Fibroblast of skin of back (primary cell): ENCODE results near the gene SHISAL1.

Source experiments
- DNase-seq: peaks from one replicate; pipeline ENCODE4 v3.0.0-alpha.2; 2013

The SHISAL1 gene

DNA sequence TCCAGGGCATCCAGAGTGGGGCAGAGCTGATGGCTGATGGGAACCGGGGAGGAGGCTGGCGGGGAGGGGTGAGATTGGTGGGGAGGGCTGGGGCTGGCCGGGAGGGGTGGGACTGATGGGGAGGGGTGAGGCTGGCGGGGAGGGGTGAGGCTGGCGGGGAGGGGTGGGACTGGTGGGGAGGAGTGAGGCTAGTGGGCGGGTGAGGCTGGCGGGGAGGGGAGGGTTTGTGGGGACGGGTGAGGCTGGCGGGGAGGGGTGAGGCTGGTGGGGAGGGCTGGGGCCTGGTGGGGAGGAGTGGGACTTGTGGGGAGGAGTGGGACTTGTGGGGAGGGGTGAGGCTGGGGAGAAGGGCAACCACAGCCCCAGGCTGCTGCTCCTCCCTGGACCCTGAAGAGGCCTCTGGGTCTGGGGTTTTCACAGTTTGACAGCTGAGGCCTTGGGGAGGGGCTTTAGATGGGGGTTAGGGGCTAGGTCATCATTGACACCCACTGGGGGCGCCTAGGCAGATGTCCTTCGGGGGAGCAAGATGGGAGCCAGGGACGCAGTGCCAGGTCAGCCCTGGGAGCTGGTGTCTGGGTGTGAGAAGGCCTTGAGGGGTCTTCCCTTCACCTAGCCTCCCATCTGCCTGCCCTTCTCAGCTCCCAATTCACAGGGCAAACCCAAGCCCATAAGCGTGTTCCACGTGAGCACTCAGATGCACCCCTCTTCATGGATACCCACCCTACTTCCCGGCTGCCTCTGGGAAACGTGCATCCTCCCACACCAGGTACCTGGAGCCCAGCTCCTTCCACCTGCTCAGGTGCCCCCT lies 105.4 kb downstream of the SHISAL1 start:
- DNase-seq: no peak

DNA sequence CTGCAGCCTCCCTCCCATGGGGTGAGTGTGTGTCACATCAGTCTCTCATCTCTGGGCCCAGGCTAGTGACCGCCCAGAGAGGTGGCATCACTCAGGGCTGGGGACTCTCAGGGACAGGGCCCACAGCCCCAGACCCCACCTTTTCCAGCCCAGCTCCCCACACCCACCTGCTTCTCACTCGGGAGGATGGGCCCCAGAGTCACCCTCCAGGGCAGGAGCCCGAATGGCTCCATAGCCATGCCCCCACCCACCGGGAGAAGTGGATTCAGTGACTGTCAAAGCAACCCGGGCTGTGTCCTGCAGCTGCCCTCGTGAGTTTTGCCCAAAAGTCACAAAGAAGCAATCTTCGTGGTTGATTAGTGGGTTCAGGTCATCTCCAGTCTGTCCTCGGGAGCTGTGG lies 106.1 kb downstream of the SHISAL1 start:
- DNase-seq: no peak

DNA sequence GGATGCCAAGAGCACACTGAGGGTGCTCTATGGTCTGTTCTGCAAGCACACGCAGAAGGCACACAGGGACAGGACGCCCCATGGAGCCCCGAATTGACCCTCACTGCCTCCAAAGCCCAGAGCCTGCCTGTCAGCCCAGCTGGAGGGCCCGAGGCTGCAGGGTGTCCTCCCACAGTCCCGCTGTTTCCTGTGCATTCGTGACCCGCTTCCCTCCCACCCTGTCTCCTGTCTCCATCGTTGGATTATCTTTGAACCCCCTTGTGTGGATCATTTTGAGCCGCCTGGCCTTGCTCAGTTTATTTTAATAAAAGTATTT lies 106.5 kb downstream of the SHISAL1 start:
- no peak for DNase-seq

DNA sequence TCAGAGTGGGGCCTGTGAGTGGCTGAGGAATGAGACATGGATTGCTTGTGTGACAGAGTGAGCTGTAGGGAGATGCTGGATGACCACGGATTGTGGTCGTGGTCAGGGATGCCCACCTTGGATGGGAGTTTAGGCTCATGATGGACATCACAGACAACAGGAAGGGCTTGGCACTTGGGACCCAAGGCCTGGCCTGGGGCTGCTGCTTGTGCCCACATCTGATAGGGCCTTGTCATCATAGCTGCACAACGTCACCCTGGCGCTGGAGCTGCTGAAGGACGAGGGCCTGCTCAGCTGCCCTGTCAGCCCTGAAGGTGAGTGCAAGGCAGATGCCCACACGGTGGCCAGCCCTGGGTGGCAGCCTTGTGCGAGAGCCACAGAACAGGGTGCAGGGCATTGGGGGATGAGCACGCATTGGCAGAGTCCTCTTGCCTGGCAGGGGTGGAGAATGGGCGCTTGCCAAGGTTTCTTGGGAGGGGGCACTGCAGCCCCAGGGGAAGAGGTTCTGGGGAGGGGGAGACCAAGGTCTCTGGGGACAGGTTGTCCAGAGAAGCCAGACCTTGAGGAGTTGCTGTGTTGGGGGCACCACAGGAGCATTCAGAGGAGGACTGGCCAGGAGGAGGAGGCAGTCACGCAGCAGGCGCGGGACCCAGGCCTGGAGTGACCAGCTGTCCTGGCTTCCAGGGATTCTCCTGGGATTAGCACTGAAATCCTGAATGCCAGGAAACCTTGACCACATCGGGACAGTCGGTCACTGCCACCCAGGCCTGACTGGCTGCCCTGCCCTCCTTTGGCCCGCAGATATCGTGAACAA lies 107.0 kb downstream of the SHISAL1 start:
- DNase-seq: no peak

DNA sequence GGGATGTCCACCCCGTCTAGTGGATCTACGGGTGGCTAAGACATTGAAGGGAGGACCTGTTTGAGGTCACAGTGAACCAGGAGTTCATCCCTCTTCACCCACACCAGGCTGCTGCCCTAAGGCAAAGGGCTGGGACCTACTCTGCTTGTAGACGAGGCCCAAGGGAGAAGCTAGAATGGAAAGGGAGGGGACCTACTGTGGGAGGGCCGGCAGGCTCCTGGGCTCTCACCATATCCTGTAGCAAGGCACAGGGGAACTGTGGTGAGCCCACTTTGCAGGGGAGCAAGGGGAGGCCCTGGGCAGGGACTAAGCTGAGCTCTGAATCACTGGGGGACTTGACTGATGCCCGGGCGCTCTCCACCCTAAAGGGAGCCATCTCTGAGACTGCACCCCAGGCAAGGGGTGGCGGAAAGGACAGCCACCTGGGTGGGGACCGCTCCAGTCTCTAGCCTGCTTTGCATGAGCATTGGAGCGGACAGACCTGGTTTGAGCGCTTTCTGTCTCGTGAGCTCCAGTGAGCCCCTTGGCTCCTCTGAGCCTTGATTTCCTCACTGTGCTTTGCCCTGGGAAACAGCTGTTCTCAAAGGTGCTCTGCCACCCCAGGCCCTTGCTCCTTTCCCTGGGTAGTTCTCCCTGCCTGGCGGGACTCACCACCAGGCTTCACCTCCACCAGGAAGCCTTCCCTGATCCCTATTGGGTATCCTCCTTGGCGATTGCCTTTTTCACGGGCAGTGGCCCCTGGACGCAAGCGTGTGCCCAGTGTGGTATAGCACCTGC lies 107.8 kb downstream of the SHISAL1 start:
- no peak for DNase-seq

DNA sequence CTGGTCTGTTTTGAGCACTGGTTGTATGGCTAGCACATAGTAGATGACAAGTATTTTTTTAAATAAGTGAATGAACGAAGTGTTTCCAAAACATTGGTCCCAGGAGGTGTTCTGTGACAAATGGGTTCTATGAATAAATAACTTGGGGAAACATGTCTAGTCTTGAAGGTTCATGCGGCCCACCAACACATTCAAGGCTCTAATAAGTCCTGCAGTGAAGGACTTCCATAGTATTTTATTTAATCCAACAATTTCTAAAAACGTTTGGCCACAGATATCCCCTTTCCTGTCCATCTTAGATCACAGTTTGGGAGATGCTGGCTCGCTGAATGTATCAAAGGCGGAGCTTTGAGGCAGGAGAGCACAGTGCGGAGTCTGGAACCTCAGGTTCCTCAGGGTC lies 109.5 kb downstream of the SHISAL1 start:
- no peak for DNase-seq

DNA sequence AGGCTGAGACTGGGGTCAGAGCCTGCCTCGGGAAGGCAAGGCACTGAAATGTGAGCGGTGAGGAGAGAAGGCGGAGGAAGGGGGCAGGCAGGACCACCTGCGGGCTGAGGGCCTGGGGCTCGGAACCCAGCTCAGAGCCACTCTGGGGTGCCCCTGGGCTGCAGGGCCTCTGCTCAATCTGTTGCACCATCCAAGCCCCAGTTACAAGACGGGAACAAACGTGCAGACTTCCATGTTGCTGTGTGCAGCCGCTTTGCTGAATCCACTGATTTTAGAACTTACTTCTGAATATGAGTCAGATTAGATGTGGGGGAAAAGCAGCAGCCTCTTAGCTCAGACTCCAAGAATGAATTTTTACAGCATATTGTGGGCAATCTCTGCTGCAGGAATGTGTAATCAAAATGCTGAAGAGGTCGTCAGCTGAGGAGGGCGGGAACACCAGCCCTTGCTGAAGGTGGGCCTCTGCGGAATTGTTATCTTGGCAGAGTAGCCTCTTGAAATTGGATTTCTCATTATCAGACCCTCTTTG lies 110.4 kb downstream of the SHISAL1 start:
- peak; percentile 77 for DNase-seq

DNA sequence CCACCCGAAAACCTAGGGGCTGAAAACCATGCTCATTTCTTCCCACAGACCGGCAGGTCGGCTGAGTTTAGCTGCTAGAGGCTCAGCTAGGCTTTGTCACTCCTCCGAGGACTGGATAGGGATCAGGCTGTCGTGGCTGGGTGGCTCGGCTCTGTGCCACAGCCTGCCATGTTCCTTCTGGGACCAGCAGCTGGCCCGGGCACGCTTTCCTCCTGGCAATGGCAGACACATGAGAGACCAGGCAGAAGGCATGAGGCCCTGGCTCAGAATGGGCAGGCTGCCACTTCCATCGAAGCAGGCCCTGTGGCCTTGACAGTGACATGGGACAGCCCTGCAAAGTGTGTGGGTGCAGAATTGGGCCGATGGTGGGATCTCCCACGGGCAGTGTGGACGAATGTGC lies 111.1 kb downstream of the SHISAL1 start:
- DNase-seq: no peak

DNA sequence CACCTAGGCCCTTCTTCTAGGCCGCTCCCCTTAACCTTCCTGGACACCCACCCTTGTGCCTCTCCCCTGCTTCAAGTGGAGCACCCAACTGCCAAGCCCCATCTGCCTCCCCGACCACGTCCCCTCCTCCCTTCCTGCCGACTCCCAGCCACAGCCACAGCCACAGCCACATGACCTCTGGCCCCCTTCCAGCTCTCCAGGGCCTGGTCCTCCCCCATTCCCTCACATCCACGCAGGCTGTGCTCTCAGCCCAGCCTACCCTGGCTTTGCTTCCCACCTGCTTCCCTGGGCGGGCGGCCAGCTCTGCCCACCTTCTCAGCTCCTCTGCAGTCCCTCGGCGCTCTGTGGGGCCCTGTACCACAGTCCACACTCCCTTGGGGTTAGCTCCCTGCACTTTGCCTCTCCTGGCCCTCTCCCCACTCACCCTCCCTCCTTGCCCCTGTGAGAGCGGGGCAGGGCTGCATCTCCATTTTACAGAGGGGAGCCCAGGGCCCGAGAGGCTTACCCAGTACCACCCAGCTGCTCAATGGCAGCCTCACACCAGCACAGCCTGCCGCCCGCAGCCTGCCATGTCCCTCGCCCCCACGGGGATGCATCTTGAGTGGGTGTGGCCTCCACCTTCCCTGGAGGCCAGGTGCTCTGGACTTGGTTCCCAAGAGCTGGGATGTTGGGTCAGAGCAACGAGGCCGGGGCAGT lies 111.7 kb downstream of the SHISAL1 start:
- DNase-seq: no peak

DNA sequence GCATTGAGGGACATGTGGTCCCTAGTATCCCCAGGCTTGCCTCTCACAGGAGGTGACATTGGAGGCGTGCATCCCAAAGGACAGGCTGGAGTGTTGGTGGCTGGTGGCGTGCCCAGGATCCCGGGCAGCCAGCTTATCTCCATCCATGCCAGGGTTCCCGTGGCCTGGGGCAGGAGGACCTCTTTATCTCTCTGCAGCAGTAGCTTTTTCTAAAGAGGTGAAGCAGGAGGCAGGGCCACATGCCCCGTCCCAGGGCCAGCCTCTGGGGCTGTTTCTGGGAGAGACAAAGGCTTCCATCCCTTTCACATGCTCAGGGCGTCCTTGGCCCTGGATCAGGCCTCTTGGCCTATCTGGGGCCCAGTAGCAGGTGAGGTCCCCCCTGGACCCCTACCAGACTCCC lies 112.3 kb downstream of the SHISAL1 start:
- DNase-seq: no peak

DNA sequence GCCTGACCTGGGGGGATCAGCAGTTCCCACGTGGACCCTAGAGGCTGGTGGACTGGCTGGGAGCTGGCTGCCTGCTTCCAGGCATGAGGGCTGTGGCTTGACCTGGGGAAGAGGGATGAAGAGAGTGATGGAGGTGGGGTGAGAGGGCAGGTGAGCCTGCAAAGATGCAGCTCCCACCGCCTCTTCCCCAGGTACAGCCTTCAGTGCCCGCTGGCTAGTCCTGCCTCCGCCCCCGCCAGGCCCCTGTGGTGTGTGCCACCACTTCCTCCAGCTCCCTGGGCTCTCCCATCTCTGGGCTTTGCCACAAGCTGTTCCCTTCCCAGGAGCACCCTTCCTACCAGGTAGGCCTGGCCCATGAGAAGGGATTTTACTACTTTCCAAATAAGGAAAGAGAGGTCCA lies 112.9 kb downstream of the SHISAL1 start:
- no peak for DNase-seq

DNA sequence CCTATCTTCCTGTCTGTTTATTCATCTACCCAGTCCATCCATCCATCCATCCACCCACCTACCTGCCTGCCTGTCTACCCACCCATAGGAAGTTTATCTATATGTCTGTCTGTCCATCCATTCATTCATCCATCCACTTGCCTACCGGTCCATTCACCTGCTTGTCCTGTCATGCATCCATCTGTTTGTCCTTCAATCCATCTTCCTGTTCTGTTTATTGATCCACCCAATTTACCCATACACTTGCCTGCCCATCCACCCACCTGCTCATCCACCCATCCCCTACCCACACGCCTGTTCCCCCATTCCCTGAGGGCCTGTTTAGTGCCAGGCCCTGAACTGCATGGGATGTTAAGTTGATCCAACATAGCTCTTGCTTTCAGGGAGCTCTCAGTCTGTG lies 113.6 kb downstream of the SHISAL1 start:
- no peak for DNase-seq

DNA sequence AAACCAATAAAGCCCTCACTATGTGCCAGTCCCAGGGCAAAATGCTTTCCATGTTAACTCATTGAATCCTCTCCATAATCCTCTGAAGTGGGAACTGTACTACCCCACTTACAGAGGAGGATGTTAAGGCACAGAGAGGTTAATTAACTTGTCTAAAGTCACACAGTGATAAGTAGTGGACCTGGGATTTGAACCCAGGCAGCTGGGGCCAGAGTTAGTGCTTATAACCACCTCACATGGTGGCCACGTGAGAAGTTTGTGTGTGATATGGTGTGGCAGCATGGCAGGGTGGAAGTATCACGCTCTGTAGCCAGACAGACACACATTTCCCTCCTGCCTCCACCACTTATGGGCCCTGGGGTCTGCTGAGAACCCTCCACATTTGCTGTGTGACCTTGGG lies 115.5 kb downstream of the SHISAL1 start:
- DNase-seq: no peak

DNA sequence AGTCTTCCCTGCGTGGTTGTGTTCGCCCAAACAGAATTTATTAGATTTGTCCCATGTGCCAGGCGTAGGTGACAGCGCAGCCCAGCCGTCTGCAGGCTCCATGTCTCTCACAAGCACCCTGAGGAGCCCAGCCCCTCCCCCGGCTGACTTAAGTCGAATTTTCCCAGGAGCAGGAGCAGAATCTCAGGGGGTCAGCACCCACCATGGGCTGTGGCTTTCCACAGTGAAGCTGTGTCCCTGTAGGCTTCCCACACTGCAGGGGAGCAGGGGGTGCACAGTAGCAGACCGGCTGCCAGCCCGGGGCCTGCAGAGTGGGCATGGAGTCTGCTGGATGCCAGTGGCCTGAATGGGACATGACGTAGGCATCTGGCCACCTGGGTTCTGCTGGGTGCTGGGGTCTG lies 116.0 kb downstream of the SHISAL1 start:
- no peak for DNase-seq

DNA sequence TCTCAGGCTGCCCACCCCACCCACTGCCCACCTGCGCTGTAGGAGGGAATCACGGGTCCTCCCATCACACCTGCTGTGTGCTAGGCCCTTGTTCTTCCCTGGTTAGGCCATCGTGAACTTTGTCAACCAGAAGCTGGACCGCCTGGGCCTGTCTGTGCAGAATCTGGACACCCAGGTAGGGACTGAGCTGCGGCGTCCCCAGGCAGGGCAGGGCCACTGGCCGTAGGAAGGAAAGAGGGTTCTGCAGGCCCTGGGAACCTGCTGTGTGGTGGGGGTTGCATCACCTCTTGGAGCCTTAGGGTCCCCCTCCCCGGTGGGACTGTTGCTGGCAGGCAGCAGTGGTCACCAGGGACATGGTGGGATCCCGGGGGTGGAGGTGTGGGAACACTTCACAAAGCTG lies 116.5 kb downstream of the SHISAL1 start:
- no peak for DNase-seq

DNA sequence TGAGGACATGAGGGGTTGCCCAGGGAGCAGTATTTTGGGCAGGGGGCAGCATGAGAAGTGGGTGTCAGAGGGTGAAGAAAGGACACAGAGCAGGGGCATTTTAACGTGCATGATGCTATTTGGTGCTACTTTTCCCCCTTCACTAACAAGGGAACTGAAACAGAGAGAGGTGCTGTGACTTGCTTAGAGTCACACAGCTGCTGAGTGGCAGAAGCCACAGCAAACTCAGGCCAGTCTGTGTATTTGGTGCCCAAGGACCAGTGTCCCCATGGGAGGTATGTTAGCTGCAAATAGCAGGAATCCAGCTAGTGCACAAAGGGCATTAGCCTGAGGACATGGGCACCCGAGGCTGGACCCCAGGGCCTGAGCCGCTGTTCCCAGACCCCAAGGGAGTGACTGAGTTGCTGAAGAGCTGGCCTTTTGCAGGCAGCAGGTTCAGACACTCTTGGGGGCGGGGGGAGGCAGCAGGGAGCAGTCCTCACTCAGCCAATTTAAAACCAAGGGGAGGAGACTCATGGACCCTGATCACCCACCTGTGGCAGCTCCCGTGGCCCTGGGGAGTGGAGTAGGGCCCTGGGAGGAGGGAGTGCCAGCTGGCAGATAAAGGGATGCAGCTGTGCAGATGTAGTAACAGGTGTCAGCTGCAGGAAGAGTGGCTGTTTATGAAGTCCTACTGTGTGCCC lies 117.4 kb downstream of the SHISAL1 start:
- no peak for DNase-seq

DNA sequence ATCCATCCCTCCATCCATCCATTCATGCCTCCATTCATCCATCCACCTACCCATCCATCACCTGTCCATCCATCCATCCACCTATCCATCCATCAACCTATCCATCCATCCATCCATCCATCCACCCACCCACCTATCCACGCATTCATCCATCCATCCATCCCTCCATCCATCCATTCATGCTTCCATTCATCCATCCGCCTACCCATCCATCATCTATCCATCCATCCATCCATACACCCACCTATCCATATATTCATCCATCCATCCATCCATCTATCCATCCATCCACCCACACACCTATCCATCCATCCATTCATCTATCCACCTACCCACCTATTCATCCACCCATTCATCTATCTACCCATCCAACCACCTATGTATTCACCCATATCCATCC lies 118.2 kb downstream of the SHISAL1 start:
- DNase-seq: no peak
